Choroid plexus epithelial cell (primary cell): ENCODE results near the gene BTG4.

Experiments
- DNase-seq: peaks from one replicate; pipeline ENCODE4 v3.0.0-alpha.2; 2010; ENCODE audit warnings: low read depth
- H3K4me3 ChIP-seq: 2 replicates; pipeline ENCODE4 v1.5.1; 2011; ENCODE audit warnings: low read depth, mild to moderate bottlenecking, control low read depth, low read length, moderate library complexity
- CTCF ChIP-seq: conservative IDR thresholded peaks from 2 replicates; pipeline ENCODE4 v1.5.1; 2011; ENCODE audit warnings: low read depth, mild to moderate bottlenecking, control low read depth, inconsistent platforms, low read length, moderate library complexity

The BTG4 gene

DNA sequence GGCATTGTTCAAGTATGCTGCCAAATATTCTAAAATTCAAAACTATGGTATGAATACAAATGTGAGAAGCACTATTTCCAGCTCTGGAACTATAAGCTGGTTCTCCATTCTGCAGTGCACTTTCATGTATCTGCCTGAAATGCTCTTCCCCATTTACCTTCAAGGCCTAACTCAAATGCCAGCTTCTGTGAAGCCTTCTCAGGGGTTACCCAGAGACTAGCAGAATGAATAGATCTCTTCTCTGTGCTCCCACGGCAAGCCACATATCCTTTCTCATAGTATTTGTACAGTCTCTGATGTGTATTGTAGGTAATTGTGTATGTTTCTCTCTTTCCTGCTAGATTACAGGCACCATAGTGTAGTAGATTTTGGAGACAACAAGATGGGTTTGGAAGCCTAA, 6.5 kb upstream of the BTG4 start:
- DNase-seq, result no peak
- H3K4me3 ChIP-seq, result no peak overlapping the region
- TF ChIP-seq CTCF, result no peak

GRCh38 chr11:111515591-111515990, 3.4 kb upstream of the BTG4 start:
- H3K4me3 ChIP-seq, result no peak overlapping the region
- no peak for DNase-seq
- TF ChIP-seq CTCF, result no peak

DNA sequence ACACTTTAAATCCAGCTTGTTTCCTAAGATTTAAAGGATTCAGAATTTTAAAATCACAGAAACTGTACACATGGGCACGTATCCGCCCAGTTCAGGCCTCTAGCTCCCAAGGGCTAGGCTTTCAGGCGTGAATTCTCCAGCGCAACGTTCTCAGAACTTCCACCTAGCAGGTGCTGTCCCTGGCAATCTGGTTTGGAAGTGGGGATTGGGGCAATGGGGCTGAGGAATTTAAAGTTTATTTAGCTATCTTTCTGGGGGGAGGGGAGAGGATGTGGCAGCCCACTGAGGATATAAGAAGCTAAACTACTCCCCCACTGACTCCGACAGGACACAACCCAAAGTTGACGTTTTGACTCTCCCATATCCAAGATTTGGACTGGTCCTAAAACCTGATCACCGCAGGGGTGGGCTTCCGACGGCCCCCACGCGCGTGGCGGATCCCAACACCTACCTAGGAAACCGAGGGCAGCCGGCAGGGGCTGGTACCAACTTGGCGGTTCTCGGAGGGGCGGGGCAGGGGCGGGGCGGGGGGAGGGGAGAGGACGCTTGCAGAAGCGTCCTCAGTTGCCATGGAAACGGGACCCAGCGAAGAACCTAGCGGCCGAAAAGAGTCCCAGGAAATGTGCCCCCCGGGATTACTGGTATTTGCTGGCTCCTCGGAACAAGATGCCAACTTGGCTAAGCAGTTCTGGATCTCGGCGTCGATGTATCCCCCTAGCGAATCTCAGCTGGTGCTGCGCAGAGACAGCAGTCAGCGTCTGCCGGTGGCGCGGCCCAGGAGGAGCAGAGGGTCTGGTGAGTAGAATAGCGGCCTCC, 2.2 kb upstream of the BTG4 start, which contains the start of gene HOATZ:
Gene HOATZ, plus strand, starts transcription at position 563 of the 816 bp plus-strand sequence. Its CDS starts 7 bp downstream, at position 570.
- no peak for DNase-seq
- TF ChIP-seq CTCF, result peak; percentile 36
- peak within 1 kb of the TSS; percentile 49 for H3K4me3 ChIP-seq

GRCh38 chr11:111513240-111513605, 1.0 kb upstream of the BTG4 start:
- DNase-seq, result no peak
- TF ChIP-seq CTCF, result no peak
- H3K4me3 ChIP-seq, result peak overlapping the region; percentile 55

DNA sequence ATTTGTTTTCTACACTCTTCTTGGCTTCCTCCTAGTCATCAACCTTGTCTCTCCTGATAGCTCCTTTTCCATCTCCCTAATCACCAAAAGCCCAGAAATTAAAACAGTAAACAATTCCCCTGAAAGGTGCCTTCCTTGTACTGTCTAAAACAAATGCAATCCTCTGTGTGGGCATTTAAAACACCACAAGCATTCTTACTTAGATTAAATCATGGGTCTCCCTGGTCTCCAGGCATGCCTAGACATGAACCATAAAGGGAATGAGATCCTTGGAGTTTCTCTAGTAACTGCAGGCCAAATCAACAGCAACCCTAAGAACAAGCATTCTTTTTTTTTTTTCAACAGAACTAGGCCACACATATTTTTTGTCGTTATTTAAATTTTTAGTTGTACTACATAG, 1.9 kb downstream of the BTG4 start:
- no peak for DNase-seq
- no peak for TF ChIP-seq CTCF
- H3K4me3 ChIP-seq, result no peak overlapping the region

DNA sequence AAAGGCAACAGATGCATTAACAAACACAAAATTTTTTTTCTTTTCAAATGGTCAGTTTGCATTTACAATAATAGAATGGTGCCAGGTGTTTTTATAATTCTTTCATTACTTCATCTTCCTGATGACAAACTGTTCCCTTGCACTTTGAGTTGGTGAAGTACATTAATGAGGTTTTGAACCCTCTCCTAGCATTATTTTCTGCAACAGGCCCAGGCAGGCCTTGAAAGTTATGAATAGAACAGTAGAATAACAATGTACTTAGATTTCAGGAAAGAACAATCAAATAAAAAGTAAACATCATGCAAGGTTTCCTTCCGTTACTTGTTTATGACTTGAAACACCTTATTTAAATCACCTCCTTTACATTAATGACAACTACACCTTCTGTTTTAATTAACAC, 9.6 kb downstream of the BTG4 start:
- DNase-seq, result no peak
- no peak for TF ChIP-seq CTCF
- H3K4me3 ChIP-seq, result no peak overlapping the region

- no peak for DNase-seq
- no peak for TF ChIP-seq CTCF
- no peak overlapping the region for H3K4me3 ChIP-seq
Measured at GRCh38 chr11:111500481-111500880, 11.7 kb downstream of the BTG4 start.
